H9 (cell line): Measurements from ENCODE around the gene TMCO2. TPM values are rescaled to one million over a fixed set of nuclear protein-coding genes. Genes with fewer than 3 reads are reported as not detected.
A peak's percentile ranks its signal among the peaks of the same experiment; 100 is the strongest.

Source experiments
- DNase-seq: peaks from one replicate; pipeline ENCODE4 v3.0.0-alpha.2; 2017
- H2AFZ ChIP-seq: one replicate; pipeline ENCODE4 v1.6.1; 2013; ENCODE audit warnings: mild to moderate bottlenecking, low read length, control low read depth, moderate library complexity
- H2AK5ac ChIP-seq: 2 replicates; pipeline ENCODE4 v1.6.1; 2013; ENCODE audit warnings: low read length, control low read depth, mixed read lengths; ENCODE audit not compliant: insufficient read length
- H2BK120ac ChIP-seq: one replicate; pipeline ENCODE4 v1.6.1; 2013; ENCODE audit warnings: low read depth, mild to moderate bottlenecking, low read length, control low read depth, inconsistent platforms; ENCODE audit not compliant: poor library complexity, severe bottlenecking
- H2BK12ac ChIP-seq: 2 replicates; pipeline ENCODE4 v1.6.1; 2013; ENCODE audit warnings: low read length, control low read depth, mixed read lengths, low read depth; ENCODE audit not compliant: insufficient read length
- H2BK15ac ChIP-seq: 2 replicates; pipeline ENCODE4 v1.6.1; 2013; ENCODE audit warnings: low read depth, low read length, control low read depth
- H2BK20ac ChIP-seq: one replicate; pipeline ENCODE4 v1.6.1; 2013; ENCODE audit warnings: low read depth, mild to moderate bottlenecking, low read length, control low read depth, inconsistent platforms; ENCODE audit not compliant: poor library complexity, severe bottlenecking
- H2BK5ac ChIP-seq: 2 replicates; pipeline ENCODE4 v1.6.1; 2013; ENCODE audit warnings: low read length, control low read depth, mixed read lengths; ENCODE audit not compliant: insufficient read length
- H3K14ac ChIP-seq: 2 replicates; pipeline ENCODE4 v1.6.1; 2013; ENCODE audit warnings: low read length, control low read depth; ENCODE audit not compliant: insufficient read depth
- H3K18ac ChIP-seq: 2 replicates; pipeline ENCODE4 v1.6.1; 2013; ENCODE audit warnings: low read depth, mild to moderate bottlenecking, mixed read lengths, low read length, control low read depth; ENCODE audit not compliant: insufficient read length
- H3K23ac ChIP-seq: 2 replicates; pipeline ENCODE4 v1.6.1; 2013; ENCODE audit warnings: low read length, control low read depth, mixed read lengths, low read depth; ENCODE audit not compliant: insufficient read length
- H3K23me2 ChIP-seq: 2 replicates; pipeline ENCODE4 v1.6.1; 2013; ENCODE audit warnings: low read depth, mild to moderate bottlenecking, mixed read lengths, low read length, control low read depth; ENCODE audit not compliant: insufficient read length, poor library complexity, severe bottlenecking
- H3K27ac ChIP-seq: 2 replicates; pipeline ENCODE4 v1.5.1; 2013; ENCODE audit warnings: low read length, control low read depth, mixed read lengths, low read depth; ENCODE audit not compliant: insufficient read length
- H3K27me3 ChIP-seq: 2 replicates; pipeline ENCODE4 v1.6.1; 2013; ENCODE audit warnings: low read length, control low read depth, inconsistent platforms; ENCODE audit not compliant: insufficient read depth
- H3K4ac ChIP-seq: 2 replicates; pipeline ENCODE4 v1.6.1; 2013; ENCODE audit warnings: low read depth, mild to moderate bottlenecking, control low read depth, inconsistent platforms, low read length, moderate library complexity
- H3K4me1 ChIP-seq: 2 replicates; pipeline ENCODE4 v1.6.1; 2013; ENCODE audit warnings: low read length, control low read depth, inconsistent platforms; ENCODE audit not compliant: insufficient read depth
- H3K4me2 ChIP-seq: 2 replicates; pipeline ENCODE4 v1.6.1; 2013; ENCODE audit warnings: low read length, control low read depth, mixed read lengths; ENCODE audit not compliant: insufficient read length, insufficient read depth
- H3K56ac ChIP-seq: 2 replicates; pipeline ENCODE4 v1.6.1; 2013; ENCODE audit warnings: low read depth, mild to moderate bottlenecking, mixed read lengths, low read length, control low read depth; ENCODE audit not compliant: insufficient read length
- H3K79me1 ChIP-seq: 2 replicates; pipeline ENCODE4 v1.6.1; 2013; ENCODE audit warnings: low read depth, mild to moderate bottlenecking, moderate library complexity, low read length, control low read depth, inconsistent platforms; ENCODE audit not compliant: insufficient read depth, poor library complexity, severe bottlenecking
- H3K79me2 ChIP-seq: 2 replicates; pipeline ENCODE4 v1.6.1; 2013; ENCODE audit warnings: low read length, control low read depth, inconsistent platforms; ENCODE audit not compliant: insufficient read depth
- H3K9ac ChIP-seq: 2 replicates; pipeline ENCODE4 v1.6.1; 2013; ENCODE audit warnings: low read length, control low read depth, mixed read lengths; ENCODE audit not compliant: insufficient read length; ENCODE audit errors: extremely low read depth
- H3K9me3 ChIP-seq: one replicate; pipeline ENCODE4 v1.6.1; 2013; ENCODE audit warnings: low read depth, low read length, inconsistent platforms; ENCODE audit not compliant: control insufficient read depth
- H3T11ph ChIP-seq: one replicate; pipeline ENCODE4 v1.6.1; 2013; ENCODE audit warnings: mild to moderate bottlenecking, low read length, control low read depth, inconsistent platforms
- H4K20me1 ChIP-seq: one replicate; pipeline ENCODE4 v1.6.1; 2013; ENCODE audit not compliant: control insufficient read depth, insufficient read length, insufficient read depth
- H4K5ac ChIP-seq: 2 replicates; pipeline ENCODE4 v1.6.1; 2013; ENCODE audit warnings: low read depth, mild to moderate bottlenecking, mixed read lengths, low read length, control low read depth; ENCODE audit not compliant: insufficient read length
- H4K8ac ChIP-seq: replicated peaks from 2 replicates; pipeline ENCODE4 v1.6.1; 2013; ENCODE audit warnings: low read length, control low read depth, mixed read lengths, low read depth; ENCODE audit not compliant: insufficient read length
- H4K91ac ChIP-seq: 2 replicates; pipeline ENCODE4 v1.6.1; 2013; ENCODE audit warnings: low read depth, mild to moderate bottlenecking, moderate library complexity, mixed read lengths, low read length, control low read depth; ENCODE audit not compliant: insufficient read length
- H3K27ac Mint-ChIP-seq, 3 experiments: 2 replicates in 2 of 3; 3 replicates in 1 of 3; pipeline ENCODE4 v1.8.0; 2020 to 2021; ENCODE audit warnings: mixed read lengths in 3 of 3, mild to moderate bottlenecking in 1 of 3, moderate library complexity in 1 of 3
- H3K27me3 Mint-ChIP-seq: 2 replicates; pipeline ENCODE4 v1.8.0; 2021; ENCODE audit warnings: low read depth, mild to moderate bottlenecking, moderate library complexity, mixed read lengths
- H3K36me3 Mint-ChIP-seq, 3 experiments: 2 replicates in 2 of 3; 3 replicates in 1 of 3; pipeline ENCODE4 v1.8.0; 2020 to 2021; ENCODE audit warnings: low read depth in 3 of 3, mixed read lengths in 3 of 3; ENCODE audit not compliant: insufficient read depth in 1 of 3
- H3K4me1 Mint-ChIP-seq, 2 experiments: 2 replicates each; pipeline ENCODE4 v1.8.0; 2020; ENCODE audit warnings: mixed read lengths in 2 of 2
- H3K4me3 Mint-ChIP-seq, 2 experiments: 2 replicates in 1 of 2; 3 replicates in 1 of 2; pipeline ENCODE4 v1.8.0; 2020 to 2021; ENCODE audit warnings: mild to moderate bottlenecking in 2 of 2, mixed read lengths in 2 of 2, moderate library complexity in 1 of 2
- H3K9me3 Mint-ChIP-seq, 2 experiments: 2 replicates in 1 of 2; 3 replicates in 1 of 2; pipeline ENCODE4 v1.8.0; 2020; ENCODE audit warnings: mild to moderate bottlenecking in 2 of 2, mixed read lengths in 2 of 2, moderate library complexity in 1 of 2
- CTCF ChIP-seq: fragments of 200-600 bp; sonication (generic); conservative IDR thresholded peaks from 3 replicates; pipeline ENCODE4 v1.8.0; 2021; ENCODE audit warnings: antibody characterized with exemption, mild to moderate bottlenecking
- WGBS: extraction: QIAGEN DNeasy Blood & Tissue Kit; methylation state at CpG from one replicate; pipeline ENCODE4 v1.1.7; 2013; ENCODE audit warnings: missing lambda C conversion rate, low lambda C conversion rate, mixed read lengths; ENCODE audit not compliant: insufficient read length; ENCODE audit errors: extremely low coverage; 5-methylcytosine and 5-hydroxymethylcytosine counted together
- total RNA-seq: library from RNA; stranded (reverse); gene quantifications from 2 replicates; pipeline ENCODE4 v1.2.1, GENCODE V29; 2021

Gene TMCO2
- total RNA-seq, 1 experiment from 2014 or later = not detected

GRCh38 chr1:40257313-40257687 is 9.6 kb downstream of the TMCO2 start:
- TF ChIP-seq CTCF = no peak
- no peaks in the 10 kb centered on the region for H3K23me2 ChIP-seq
- H2BK5ac ChIP-seq = peak overlapping the region; percentile 24
- peak overlapping the region; percentile 69 for H3K18ac ChIP-seq
- H4K8ac ChIP-seq = no peak overlapping the region
- H3K4me2 ChIP-seq = peak overlapping the region; percentile 93
- Mint-ChIP-seq H3K9me3 (no peaks in the 10 kb centered on the region), H3K4me3 (peak overlapping the region; percentile 83 to 91), H3K27me3 (no peaks in the 10 kb centered on the region), H3K27ac (peak overlapping the region; percentile 95 to 99 (median 98)), H3K36me3 (peaks cover 10 to 31% (median 26%) of the 10 kb centered on the region in 3 experiments; a peak in 6 of 7 replicates), H3K4me1 (peaks cover 3 to 5% of the 10 kb centered on the region in 2 experiments; a peak in 3 of 4 replicates)
- H3K9me3 ChIP-seq = no peaks in the 10 kb centered on the region
- no peak overlapping the region for H2BK15ac ChIP-seq
- no peak overlapping the region for H2AK5ac ChIP-seq
- peak; percentile 30 for DNase-seq
- peak overlapping the region; percentile 96 for H4K5ac ChIP-seq
- H3K14ac ChIP-seq = peak overlapping the region; percentile 55; the same call in 1 of the 2 replicates
- H2AFZ ChIP-seq = peak overlapping the region; percentile 88
- no peak overlapping the region for H3K4ac ChIP-seq
- H2BK20ac ChIP-seq = no peak overlapping the region
- H3K4me1 ChIP-seq = no peaks in the 10 kb centered on the region
- no CpG with 5 or more reads among the region's 16 CpGs for WGBS
- no peak overlapping the region for H4K91ac ChIP-seq
- H3K27me3 ChIP-seq = no peaks in the 10 kb centered on the region
- peak overlapping the region; percentile 87 for H3K56ac ChIP-seq
- H3K27ac ChIP-seq = peak overlapping the region; percentile 88
- no peaks in the 10 kb centered on the region for H3K79me2 ChIP-seq
- H3K79me1 ChIP-seq = no peaks in the 10 kb centered on the region
- H3K23ac ChIP-seq = no peak overlapping the region
- H2BK12ac ChIP-seq = no peak overlapping the region
- H3K9ac ChIP-seq = peak overlapping the region; percentile 96
- H2BK120ac ChIP-seq = no peak overlapping the region
- no peak overlapping the region for H3T11ph ChIP-seq
- no peaks in the 10 kb centered on the region for H4K20me1 ChIP-seq
